HG02870 (cell line): ENCODE data around the gene PRDM16.

Source experiments
- ATAC-seq: cut with Tn5 transposase; IDR thresholded peaks from one replicate; pipeline ENCODE4 v1.9.1; 2021; ENCODE audit warnings: mild to moderate bottlenecking, moderate library complexity; ENCODE audit not compliant: unreplicated experiment

PRDM16 gene

GRCh38 chr1:3475839-3476573, 407.0 kb downstream of the PRDM16 start:
- ATAC-seq, result no peak

DNA sequence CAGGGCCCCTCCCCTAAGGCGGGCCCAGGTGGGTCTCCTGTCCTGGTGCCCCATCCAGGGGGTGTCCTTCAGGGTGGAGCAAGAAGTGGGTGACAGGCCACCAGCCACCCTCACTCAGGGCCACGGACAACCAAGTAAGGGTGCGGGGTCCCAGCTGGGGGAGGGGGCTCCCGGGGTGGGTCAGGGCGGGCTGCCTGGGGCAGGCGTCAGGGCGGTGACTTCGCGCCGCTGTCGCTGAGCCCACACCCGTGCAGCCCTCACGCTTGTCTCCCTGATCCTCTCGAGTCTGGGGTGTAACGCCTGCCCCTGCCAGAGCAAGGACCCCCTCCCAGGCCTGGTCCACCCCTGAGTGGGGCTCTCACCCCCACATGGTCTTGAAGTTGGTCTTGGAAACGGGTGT, 407.7 kb downstream of the PRDM16 start:
- ATAC-seq, result no peak

- ATAC-seq, result no peak
Observed at GRCh38 chr1:3477241-3477995, 408.4 kb downstream of the PRDM16 start.

DNA sequence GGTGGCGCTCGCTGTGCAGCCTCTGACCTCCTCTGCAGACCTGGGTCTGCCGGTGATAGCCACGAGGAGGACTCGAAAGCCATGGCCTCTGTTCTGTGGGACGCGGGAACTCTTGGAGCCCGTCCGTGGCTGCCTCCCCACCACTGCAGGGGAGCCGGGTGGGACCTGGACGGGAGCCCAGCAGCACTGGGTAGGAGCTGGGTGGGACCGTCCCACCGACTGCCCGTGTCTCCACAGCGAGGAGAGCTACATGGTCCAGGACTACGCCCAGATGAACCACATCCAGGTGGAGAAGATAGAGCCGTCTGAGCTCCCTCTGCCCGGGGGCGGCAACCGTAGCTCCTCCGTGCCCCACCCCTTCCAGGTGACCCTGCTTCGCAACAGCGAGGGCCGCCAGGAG, 409.2 kb downstream of the PRDM16 start:
- ATAC-seq, result no peak

DNA sequence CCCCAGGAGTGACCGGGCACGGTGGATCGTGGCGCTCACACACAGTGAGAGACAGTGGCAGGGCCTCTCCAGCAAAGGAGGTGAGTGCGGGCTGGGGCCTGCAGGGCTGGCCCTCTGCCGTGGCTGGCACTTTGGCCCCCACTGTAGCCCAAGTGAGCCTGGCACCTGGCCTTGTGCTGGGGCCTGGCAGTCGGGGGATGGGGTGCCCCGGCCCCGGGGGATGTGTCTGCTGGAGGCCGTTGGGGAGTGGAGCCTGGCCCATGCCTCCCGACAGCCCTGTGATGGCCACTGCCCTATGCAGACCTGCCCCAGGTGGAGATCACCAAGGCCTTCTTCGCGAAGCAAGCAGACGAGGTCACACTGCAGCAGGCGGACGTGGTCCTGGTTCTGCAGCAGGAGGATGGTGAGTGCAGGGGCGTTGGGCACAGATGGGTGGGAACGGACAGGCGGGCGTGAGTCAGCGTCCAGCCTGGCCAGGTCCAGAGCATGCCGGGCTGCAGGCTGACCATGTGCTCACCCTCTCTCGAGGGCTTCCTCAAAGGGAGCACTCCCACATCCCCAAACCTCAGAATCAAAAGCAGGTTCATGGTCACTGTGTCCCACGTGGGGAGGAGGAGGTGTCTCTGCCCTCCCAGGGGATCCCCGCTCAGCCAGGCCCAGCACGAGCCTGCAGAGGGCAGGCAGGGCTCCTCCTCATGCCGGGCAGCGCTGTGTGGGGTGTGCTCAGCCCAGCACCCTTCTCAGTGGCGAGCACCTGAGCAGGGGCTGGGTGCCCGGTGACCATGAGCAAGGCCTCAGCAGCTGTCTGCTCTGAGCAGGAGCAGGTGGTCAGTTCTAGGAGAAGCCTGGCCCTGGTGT, 410.7 kb downstream of the PRDM16 start:
- no peak for ATAC-seq

- ATAC-seq, result no peak
Observed at GRCh38 chr1:3480369-3480719, 411.3 kb downstream of the PRDM16 start.

- ATAC-seq, result no peak
Observed at GRCh38 chr1:3481046-3481445, 412.0 kb downstream of the PRDM16 start.

- no peak for ATAC-seq
Observed at GRCh38 chr1:3481836-3482375, 412.9 kb downstream of the PRDM16 start.

DNA sequence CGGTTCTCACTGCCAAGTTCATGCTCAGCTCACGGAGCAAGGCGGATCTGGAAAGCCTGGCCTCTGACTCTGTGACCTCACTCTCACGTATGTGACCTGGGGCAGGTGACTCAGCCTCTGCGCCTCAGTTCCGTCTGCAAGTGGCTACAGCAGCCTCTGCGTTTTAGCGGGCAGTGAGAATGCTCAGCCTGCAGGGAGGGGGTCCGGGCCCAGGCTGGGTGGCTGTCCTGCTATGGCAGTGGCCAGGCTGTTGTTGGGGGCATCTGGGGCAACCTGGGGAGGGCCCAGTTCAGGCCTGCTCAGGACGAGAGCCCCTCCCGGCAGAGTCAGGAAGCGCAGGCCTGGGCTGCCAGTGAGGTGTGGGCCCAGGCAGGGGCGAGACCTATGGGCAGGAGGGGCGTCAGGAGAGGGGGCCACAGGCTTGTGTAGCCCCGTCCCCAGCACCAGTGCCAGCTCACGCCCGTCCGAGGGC, 413.4 kb downstream of the PRDM16 start:
- no peak for ATAC-seq

DNA sequence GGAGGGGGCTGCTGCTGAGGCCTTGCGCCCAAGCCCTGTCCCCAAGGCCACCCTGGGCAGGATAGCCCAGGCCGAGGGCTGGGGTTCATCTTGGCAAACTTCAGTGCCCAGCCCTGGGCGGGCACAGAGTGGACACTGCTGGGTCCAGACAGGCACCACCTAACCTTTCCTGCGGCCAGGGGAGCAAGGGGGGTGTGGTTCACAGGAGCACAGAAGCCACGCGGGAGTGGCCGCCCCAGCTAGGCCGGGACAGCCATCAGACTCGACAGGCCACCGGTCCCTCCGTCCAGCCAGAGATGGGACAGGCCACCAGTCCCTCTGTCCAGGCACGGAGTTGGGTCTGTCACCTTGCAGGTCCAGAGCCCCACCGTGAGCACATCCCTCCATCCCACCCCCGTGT, 414.4 kb downstream of the PRDM16 start:
- ATAC-seq, result no peak

DNA sequence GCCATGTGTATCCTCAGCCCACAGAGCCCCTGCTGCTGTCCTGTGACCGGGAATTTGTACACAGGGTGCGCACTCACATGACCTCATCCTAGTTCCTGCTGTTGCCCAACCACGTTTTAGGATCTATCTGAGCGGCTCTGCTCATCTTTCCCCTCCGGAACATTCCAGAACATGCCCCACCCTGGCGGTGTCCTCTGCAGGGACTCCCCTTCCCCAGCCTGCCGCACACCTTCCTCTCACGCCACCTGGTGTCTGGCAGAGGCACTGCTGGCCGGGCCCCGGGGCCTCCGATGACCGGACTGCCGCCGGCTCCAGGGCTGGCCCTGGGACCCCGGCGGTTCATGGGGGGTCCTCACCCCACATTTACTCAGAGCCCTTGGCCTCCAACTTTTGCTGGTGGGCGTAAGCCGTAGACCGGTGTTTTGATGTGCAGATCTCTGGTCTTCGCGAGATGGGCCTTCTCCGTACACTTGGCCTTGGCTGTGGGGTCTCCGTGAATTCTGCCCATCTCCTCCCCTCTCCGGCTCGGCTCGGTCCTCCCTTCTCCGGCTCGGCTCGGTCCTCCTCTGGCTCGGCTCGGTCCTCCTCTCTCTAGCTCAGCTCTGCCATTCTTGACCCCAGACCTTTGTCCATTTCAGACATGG, 414.9 kb downstream of the PRDM16 start:
- ATAC-seq, result no peak

DNA sequence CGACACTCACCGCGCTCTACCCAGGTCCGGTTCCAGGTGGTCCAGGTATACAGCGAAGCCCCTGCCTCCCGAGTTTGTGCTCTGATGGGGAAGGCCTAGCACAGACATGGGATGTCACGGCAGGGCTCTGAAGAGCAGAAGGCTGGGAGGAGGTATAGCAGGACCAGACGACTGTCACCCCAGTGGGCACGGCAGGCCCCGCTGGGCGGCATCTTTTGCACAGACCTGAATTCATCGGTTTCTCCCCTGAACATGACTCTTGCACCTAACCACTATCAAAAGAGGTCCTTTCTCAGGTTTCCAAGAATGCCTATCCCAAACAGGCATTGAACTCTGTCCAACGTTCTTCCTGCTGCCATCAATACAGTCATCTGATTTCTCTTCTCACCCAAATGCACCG, 416.0 kb downstream of the PRDM16 start:
- ATAC-seq, result no peak
